Small intestine (tissue), 7 donors: ENCODE results near the gene SIK3. TPM values are rescaled to one million over a fixed set of nuclear protein-coding genes. Genes with fewer than 3 reads are reported as not detected.
"Not testable (repeated sequence)": the region's sequence is repeated elsewhere in the genome, so short reads cannot be mapped to it uniquely, and the experiment has no call there.

Experiments used
- DNase-seq, 2 donors: peaks; one replicate each; pipeline versions ENCODE4 v3.0.0 to v3.0.0-alpha.2; 2013
- FAIRE-seq: peaks from 2 replicates; lab custom pipeline; 2012; peaks lifted over from hg19 to GRCh38; lab: Jason Lieb, UNC
- H3K27ac ChIP-seq, 3 donors: one replicate each; pipeline ENCODE4 v1.5.1; 2013; ENCODE audit warnings: low read length in 2 of 3, mild to moderate bottlenecking in 2 of 3, control low read depth in 1 of 3, inconsistent platforms in 1 of 3, low read depth in 1 of 3, moderate library complexity in 1 of 3
- H3K27me3 ChIP-seq, 3 donors: one replicate each; pipeline ENCODE4 v1.6.1; 2013; ENCODE audit warnings: low read length in 3 of 3, inconsistent platforms in 1 of 3; ENCODE audit not compliant: control insufficient read depth in 3 of 3, insufficient read depth in 3 of 3
- H3K36me3 ChIP-seq, 3 donors: one replicate each; pipeline ENCODE4 v1.6.1; 2013; ENCODE audit warnings: low read length in 3 of 3, inconsistent platforms in 1 of 3, low read depth in 1 of 3, mild to moderate bottlenecking in 1 of 3, moderate library complexity in 1 of 3; ENCODE audit not compliant: control insufficient read depth in 3 of 3, insufficient read depth in 2 of 3
- H3K4me1 ChIP-seq, 3 donors: one replicate each; pipeline ENCODE4 v1.6.1; 2013; ENCODE audit warnings: low read length in 2 of 3, inconsistent platforms in 1 of 3, low read depth in 1 of 3, mild to moderate bottlenecking in 1 of 3, moderate library complexity in 1 of 3; ENCODE audit not compliant: control insufficient read depth in 3 of 3, insufficient read depth in 2 of 3
- H3K4me3 ChIP-seq, 3 donors: one replicate each; pipeline ENCODE4 v1.5.1; 2013; ENCODE audit warnings: low read length in 3 of 3, control low read depth in 1 of 3, inconsistent platforms in 1 of 3, low read depth in 1 of 3, mild to moderate bottlenecking in 1 of 3, moderate library complexity in 1 of 3
- H3K9me3 ChIP-seq, 2 donors: one replicate each; pipeline ENCODE4 v1.6.1; 2013; ENCODE audit warnings: low read depth in 1 of 2, low read length in 1 of 2; ENCODE audit not compliant: control insufficient read depth in 2 of 2, insufficient read depth in 1 of 2
- WGBS, 3 donors: extraction: QIAGEN DNeasy Blood & Tissue Kit; methylation state at CpG; one replicate each; pipeline ENCODE4 v1.1.7; 2013; 5-methylcytosine and 5-hydroxymethylcytosine counted together
- polyA plus RNA-seq, 4 donors: library from polyadenylated mRNA; stranded (reverse) in 3 of 4; unstranded in 1 of 4; fragments of 200-250 nt in 3 of 4; fragments of 120-200 nt in 1 of 4; gene quantifications; one replicate each; pipeline versions ENCODE4 v1.2.1 to v1.2.3, GENCODE V29; 2013
- donor health status: healthy with polysubstance abuse.
- donor health status: control.
- donor health status: control.
- donor health status: Bipolar disorder and iron deficiency.
- donor health status: healthy.

Gene SIK3
- polyA plus RNA-seq, 4 donors = 4.9 to 35.3 (median 9.0) TPM

GRCh38 chr11:116813781-116814471 lies 284.3 kb downstream of the SIK3 start:
- peak overlapping the region; percentile 52 to 79 (median 52) for H3K27ac ChIP-seq
- DNase-seq (peak; percentile 64 to 92), FAIRE-seq (no peak)
- H3K4me1 ChIP-seq = peaks cover 0 to 25% (median 0%) of the 10 kb centered on the region in 3 donors
- WGBS, 3 donors = 35 to 60% (median 51%) methylated on average over 5 of the region's 5 CpGs
- H3K36me3 ChIP-seq = peaks cover 0 to 2% (median 0%) of the 10 kb centered on the region in 3 donors
- H3K4me3 ChIP-seq = no peak overlapping the region
- H3K9me3 ChIP-seq = peaks cover 0 to 5% of the 10 kb centered on the region in 2 donors
- H3K27me3 ChIP-seq = no peaks in the 10 kb centered on the region

DNA sequence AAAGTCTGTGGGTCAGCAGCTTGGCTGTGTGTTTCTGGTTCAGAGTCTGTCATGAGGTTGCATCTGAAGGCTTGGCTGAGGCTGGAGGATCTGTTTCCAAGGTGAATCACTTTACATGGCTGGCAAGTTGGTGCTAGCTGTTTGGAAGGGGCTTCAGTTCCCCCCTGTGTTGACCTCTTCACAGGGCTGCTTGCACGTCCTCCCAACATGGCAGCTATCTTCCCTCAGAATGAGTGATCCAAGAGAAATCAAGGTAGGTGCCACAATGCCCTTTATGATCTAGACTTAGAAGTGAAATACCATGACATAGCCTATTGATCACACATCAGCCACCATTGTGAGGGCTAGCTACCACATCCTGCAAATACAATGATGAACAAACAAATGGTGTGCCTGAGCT lies 285.1 kb downstream of the SIK3 start:
- Histone ChIP-seq H3K36me3 (no peaks in the 10 kb centered on the region), H3K27me3 (no peaks in the 10 kb centered on the region), H3K27ac (peak overlapping the region; percentile 7 to 79 (median 52)), H3K4me3 (no peak overlapping the region), H3K4me1 (peaks cover 0 to 31% (median 0%) of the 10 kb centered on the region in 3 donors), H3K9me3 (peaks cover 0 to 5% of the 10 kb centered on the region in 2 donors)
- DNase-seq (no peak), FAIRE-seq (no peak)
- 72 to 90% (median 84%) methylated on average over 1 of the region's 1 CpG for WGBS, 3 donors

GRCh38 chr11:116812109-116812508 lies 286.1 kb downstream of the SIK3 start:
- Histone ChIP-seq H3K4me3 (no peak overlapping the region), H3K36me3 (no peaks in the 10 kb centered on the region), H3K27me3 (no peaks in the 10 kb centered on the region), H3K4me1 (peaks cover 0 to 38% (median 2%) of the 10 kb centered on the region in 3 donors), H3K27ac (no peak overlapping the region), H3K9me3 (peaks cover 0 to 5% of the 10 kb centered on the region in 2 donors)
- peak; percentile 99 for FAIRE-seq
- DNase-seq = no peak
- WGBS, 3 donors = 86 to 99% (median 97%) methylated on average over 4 of the region's 4 CpGs

- no peak overlapping the region for H3K4me3 ChIP-seq
- DNase-seq (peak in 1 of 2 donors; percentile 15), FAIRE-seq (no peak)
- H3K27ac ChIP-seq = no peak overlapping the region
- H3K9me3 ChIP-seq = peaks cover 0 to 5% of the 10 kb centered on the region in 2 donors
- H3K27me3 ChIP-seq = no peaks in the 10 kb centered on the region
- peaks cover 0 to 43% (median 2%) of the 10 kb centered on the region in 3 donors for H3K4me1 ChIP-seq
- 82 to 94% (median 86%) methylated on average over 3 of the region's 3 CpGs for WGBS, 3 donors
- H3K36me3 ChIP-seq = no peaks in the 10 kb centered on the region
These were observed 287.0 kb downstream of the SIK3 start for GRCh38 chr11:116811194-116811593.

GRCh38 chr11:116808262-116809175 lies 289.7 kb downstream of the SIK3 start:
- DNase-seq = peak; percentile 88 to 92
- Histone ChIP-seq H3K27me3 (no peaks in the 10 kb centered on the region), H3K27ac (peak overlapping the region; percentile 74 to 98 (median 84)), H3K36me3 (no peaks in the 10 kb centered on the region), H3K4me1 (peaks cover 0 to 29% (median 2%) of the 10 kb centered on the region in 3 donors), H3K4me3 (no peak overlapping the region), H3K9me3 (peaks cover 0 to 5% of the 10 kb centered on the region in 2 donors)
- 14 to 58% (median 27%) methylated on average over 14 of the region's 14 CpGs for WGBS, 3 donors
- FAIRE-seq = no peak

- Histone ChIP-seq H3K27me3 (no peaks in the 10 kb centered on the region), H3K27ac (peak overlapping the region; percentile 25 to 85 (median 71)), H3K36me3 (no peaks in the 10 kb centered on the region), H3K9me3 (no peaks in the 10 kb centered on the region), H3K4me3 (no peak overlapping the region), H3K4me1 (peaks cover 0 to 23% (median 2%) of the 10 kb centered on the region in 3 donors)
- no peak for FAIRE-seq
- no peak for DNase-seq
- 76 to 84% (median 79%) methylated on average over 6 of the region's 6 CpGs for WGBS, 3 donors
These were observed 290.5 kb downstream of the SIK3 start for GRCh38 chr11:116807601-116808261.

- no peak overlapping the region for H3K4me3 ChIP-seq
- no peaks in the 10 kb centered on the region for H3K36me3 ChIP-seq
- no peak overlapping the region for H3K27ac ChIP-seq
- DNase-seq = no peak
- H3K9me3 ChIP-seq = no peaks in the 10 kb centered on the region
- no peak for FAIRE-seq
- no peaks in the 10 kb centered on the region for H3K27me3 ChIP-seq
- WGBS, 3 donors = 53 to 63% (median 57%) methylated on average over 3 of the region's 3 CpGs
- H3K4me1 ChIP-seq = peaks cover 0 to 18% (median 2%) of the 10 kb centered on the region in 3 donors
These were observed 294.2 kb downstream of the SIK3 start for GRCh38 chr11:116804001-116804400.

- not testable (repeated sequence) for H3K4me3 ChIP-seq, H3K4me1 ChIP-seq, H3K27me3 ChIP-seq, FAIRE-seq, H3K9me3 ChIP-seq, H3K36me3 ChIP-seq, H3K27ac ChIP-seq, DNase-seq
These were observed 296.6 kb downstream of the SIK3 start for GRCh38 chr11:116801662-116802061.
